ENCODE results near the gene JARID2. TPM values are rescaled to one million over a fixed set of nuclear protein-coding genes. Genes with fewer than 3 reads are reported as not detected.

The JARID2 gene
- total RNA-seq, 4 donors from 2014 or later, result 12.1 to 33.8 (median 17.0) TPM

- no peaks in the 10 kb centered on the region for H3K9me3 ChIP-seq
- no peaks in the 10 kb centered on the region for H3K36me3 ChIP-seq
- TF ChIP-seq CTCF (IDR thresholded peaks at IDR 0.05), result no peak
- TF ChIP-seq POLR2A (IDR thresholded peaks at IDR 0.05), result no peak
- DNase-seq, result no peak
- peaks cover 0 to 4% (median 0%) of the 10 kb centered on the region in 4 donors for H3K4me1 ChIP-seq
- H3K4me3 ChIP-seq, result no peak overlapping the region
- no peaks in the 10 kb centered on the region for H3K27me3 ChIP-seq
- no peak overlapping the region for H3K27ac ChIP-seq
Observed at GRCh38 chr6:15460110-15460727, 214.3 kb downstream of the JARID2 start.

GRCh38 chr6:15461127-15461944 is 215.5 kb downstream of the JARID2 start:
- Histone ChIP-seq H3K27me3 (no peaks in the 10 kb centered on the region), H3K9me3 (no peaks in the 10 kb centered on the region), H3K27ac (no peak overlapping the region), H3K4me3 (no peak overlapping the region), H3K36me3 (no peaks in the 10 kb centered on the region), H3K4me1 (peaks cover 0 to 4% (median 0%) of the 10 kb centered on the region in 4 donors)
- no peak for DNase-seq
- no peak for TF ChIP-seq CTCF (IDR thresholded peaks at IDR 0.05)
- no peak for TF ChIP-seq POLR2A (IDR thresholded peaks at IDR 0.05)

- H3K27ac ChIP-seq, result no peak overlapping the region
- H3K27me3 ChIP-seq, result no peaks in the 10 kb centered on the region
- peaks cover 0 to 4% (median 0%) of the 10 kb centered on the region in 4 donors for H3K4me1 ChIP-seq
- no peak for TF ChIP-seq POLR2A (IDR thresholded peaks at IDR 0.05)
- no peak for TF ChIP-seq CTCF (IDR thresholded peaks at IDR 0.05)
- no peak for DNase-seq
- no peak overlapping the region for H3K4me3 ChIP-seq
- H3K36me3 ChIP-seq, result no peaks in the 10 kb centered on the region
- no peaks in the 10 kb centered on the region for H3K9me3 ChIP-seq
Observed at GRCh38 chr6:15462256-15462655, 216.4 kb downstream of the JARID2 start.

GRCh38 chr6:15462717-15463525 is 217.1 kb downstream of the JARID2 start:
- no peak for DNase-seq
- Histone ChIP-seq H3K27me3 (no peaks in the 10 kb centered on the region), H3K4me3 (no peak overlapping the region), H3K27ac (no peak overlapping the region), H3K36me3 (no peaks in the 10 kb centered on the region), H3K9me3 (no peaks in the 10 kb centered on the region), H3K4me1 (peaks cover 0 to 4% (median 0%) of the 10 kb centered on the region in 4 donors)
- TF ChIP-seq CTCF (IDR thresholded peaks at IDR 0.05) (no peak), POLR2A (IDR thresholded peaks at IDR 0.05) (no peak)

GRCh38 chr6:15464211-15464725 is 218.4 kb downstream of the JARID2 start:
- Histone ChIP-seq H3K36me3 (peaks cover 0 to 6% (median 0%) of the 10 kb centered on the region in 3 donors), H3K27ac (no peak overlapping the region), H3K4me3 (no peak overlapping the region), H3K27me3 (no peaks in the 10 kb centered on the region), H3K9me3 (no peaks in the 10 kb centered on the region), H3K4me1 (peaks cover 0 to 4% (median 0%) of the 10 kb centered on the region in 4 donors)
- TF ChIP-seq CTCF (IDR thresholded peaks at IDR 0.05), result peak; percentile 46 to 64 (median 55)
- TF ChIP-seq POLR2A (IDR thresholded peaks at IDR 0.05), result no peak
- peak in 2 of 3 donors; percentile 52 to 76 for DNase-seq

All from Peyer's patch (tissue), 4 donors.